ENCODE results near the gene UTP25.
A peak's percentile ranks its signal among the peaks of the same experiment; 100 is the strongest.

The UTP25 gene

GRCh38 chr1:209844695-209845407 is 17.1 kb downstream of the UTP25 start:
- DNase-seq = no peak

- DNase-seq = no peak
Measured at GRCh38 chr1:209845408-209845725, 17.6 kb downstream of the UTP25 start.

- DNase-seq = no peak
Measured at GRCh38 chr1:209849388-209849787, 21.6 kb downstream of the UTP25 start.

- DNase-seq = peak; percentile 23
Measured at GRCh38 chr1:209850342-209850979, 22.7 kb downstream of the UTP25 start.

GRCh38 chr1:209853676-209854075 is 25.9 kb downstream of the UTP25 start:
- no peak for DNase-seq

GRCh38 chr1:209854196-209854595 is 26.4 kb downstream of the UTP25 start:
- DNase-seq = no peak

GRCh38 chr1:209855006-209855405 is 27.2 kb downstream of the UTP25 start:
- no peak for DNase-seq

GRCh38 chr1:209855623-209856022 is 27.9 kb downstream of the UTP25 start:
- no peak for DNase-seq

GRCh38 chr1:209858561-209859103 is 30.9 kb downstream of the UTP25 start:
- DNase-seq = no peak

- DNase-seq = peak; percentile 68
Measured at GRCh38 chr1:209860293-209860881, 32.6 kb downstream of the UTP25 start.

- DNase-seq = no peak
Measured at GRCh38 chr1:209861242-209861641, 33.5 kb downstream of the UTP25 start.

GRCh38 chr1:209862391-209863356 is 34.9 kb downstream of the UTP25 start:
- DNase-seq = no peak

- DNase-seq = no peak
Measured at GRCh38 chr1:209863766-209864485, 36.2 kb downstream of the UTP25 start.

- no peak for DNase-seq
Measured at GRCh38 chr1:209866201-209866600, 38.4 kb downstream of the UTP25 start.

- DNase-seq = no peak
Measured at GRCh38 chr1:209869291-209870149, 41.7 kb downstream of the UTP25 start.

GRCh38 chr1:209870151-209870831 is 42.5 kb downstream of the UTP25 start:
- DNase-seq = no peak

- no peak for DNase-seq
Measured at GRCh38 chr1:209871006-209871405, 43.2 kb downstream of the UTP25 start.

GRCh38 chr1:209871430-209871829 is 43.7 kb downstream of the UTP25 start:
- no peak for DNase-seq

- no peak for DNase-seq
Measured at GRCh38 chr1:209873067-209873799, 45.5 kb downstream of the UTP25 start.

GRCh38 chr1:209875515-209875914 is 47.7 kb downstream of the UTP25 start:
- no peak for DNase-seq
